ENCODE measurements around the gene WFDC2. TPM values are rescaled to one million over a fixed set of nuclear protein-coding genes. Genes with fewer than 3 reads are reported as not detected.

WFDC2 gene
- total and polyA plus RNA-seq, 2 of the 8 experiments (the other 6 are each of a cell fraction or from before 2014, with no cell fraction given): 77.9 to 137 TPM

DNA sequence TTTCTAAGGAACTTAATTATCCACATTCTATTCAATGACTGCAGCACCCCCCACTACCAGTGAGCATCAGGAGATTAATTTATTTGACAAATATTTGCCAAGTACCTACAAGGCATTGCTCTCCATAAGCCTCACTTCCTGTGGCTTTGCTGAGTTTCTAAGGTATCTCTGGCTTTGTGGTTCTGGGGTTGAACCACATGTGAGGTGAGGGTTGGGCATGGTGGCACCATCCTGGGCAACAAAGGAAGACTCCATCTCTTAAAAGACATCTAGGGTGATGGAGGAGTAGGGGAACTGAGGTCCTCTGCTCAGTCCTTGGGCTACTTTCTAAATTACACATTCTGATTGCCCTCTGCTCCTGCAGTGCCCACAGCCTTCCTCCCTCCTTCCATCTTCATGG is 25.5 kb upstream of the WFDC2 start (continued):
- TF ChIP-seq NANOG (IDR thresholded peaks at IDR 0.05; ENCODE audit: insufficient read depth, low read depth, low read length, poor library complexity, severe bottlenecking): no peak

All from H1 (cell line).